ENCODE data around the gene ZNF264.

GRCh38 chr19:57269515-57270250 lies 78.4 kb downstream of the ZNF264 start:
- TF ChIP-seq, protein P1, sequence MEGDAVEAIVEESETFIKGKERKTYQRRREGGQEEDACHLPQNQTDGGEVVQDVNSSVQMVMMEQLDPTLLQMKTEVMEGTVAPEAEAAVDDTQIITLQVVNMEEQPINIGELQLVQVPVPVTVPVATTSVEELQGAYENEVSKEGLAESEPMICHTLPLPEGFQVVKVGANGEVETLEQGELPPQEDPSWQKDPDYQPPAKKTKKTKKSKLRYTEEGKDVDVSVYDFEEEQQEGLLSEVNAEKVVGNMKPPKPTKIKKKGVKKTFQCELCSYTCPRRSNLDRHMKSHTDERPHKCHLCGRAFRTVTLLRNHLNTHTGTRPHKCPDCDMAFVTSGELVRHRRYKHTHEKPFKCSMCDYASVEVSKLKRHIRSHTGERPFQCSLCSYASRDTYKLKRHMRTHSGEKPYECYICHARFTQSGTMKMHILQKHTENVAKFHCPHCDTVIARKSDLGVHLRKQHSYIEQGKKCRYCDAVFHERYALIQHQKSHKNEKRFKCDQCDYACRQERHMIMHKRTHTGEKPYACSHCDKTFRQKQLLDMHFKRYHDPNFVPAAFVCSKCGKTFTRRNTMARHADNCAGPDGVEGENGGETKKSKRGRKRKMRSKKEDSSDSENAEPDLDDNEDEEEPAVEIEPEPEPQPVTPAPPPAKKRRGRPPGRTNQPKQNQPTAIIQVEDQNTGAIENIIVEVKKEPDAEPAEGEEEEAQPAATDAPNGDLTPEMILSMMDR (IDR thresholded peaks at IDR 0.05) = no peak
- TF ChIP-seq POLR2A (IDR thresholded peaks at IDR 0.05) = no peak
